Measurements from ENCODE around the gene PIK3CA. TPM values are rescaled to one million over a fixed set of nuclear protein-coding genes. Genes with fewer than 3 reads are reported as not detected.
A peak's percentile ranks its signal among the peaks of the same experiment; 100 is the strongest.
"Not testable (repeated sequence)": the region's sequence is repeated elsewhere in the genome, so short reads cannot be mapped to it uniquely, and the experiment has no call there.

Gene PIK3CA
- total RNA-seq: 27.3 TPM
- polyA plus RNA-seq: 14.1 TPM
- long read RNA-seq, donor 1, full-length matches to known transcripts: 1 of 1 reads
- long read RNA-seq, donor 1, partial matches to known transcripts: 0 of 1 reads
- long read RNA-seq, donor 1, other reads (novel, unspliced or antisense): 0 of 1 reads
- long read RNA-seq, donor 2: 0 reads
- long read RNA-seq, donor 3, full-length matches to known transcripts: 1 of 16 reads
- long read RNA-seq, donor 3, partial matches to known transcripts: 15 of 16 reads
- long read RNA-seq, donor 3, other reads (novel, unspliced or antisense): 0 of 16 reads
- long read RNA-seq, donor 4, full-length matches to known transcripts: 3 of 3 reads
- long read RNA-seq, donor 4, partial matches to known transcripts: 0 of 3 reads
- long read RNA-seq, donor 4, other reads (novel, unspliced or antisense): 0 of 3 reads
- long read RNA-seq, donor 5, full-length matches to known transcripts: 4 of 4 reads
- long read RNA-seq, donor 5, partial matches to known transcripts: 0 of 4 reads
- long read RNA-seq, donor 5, other reads (novel, unspliced or antisense): 0 of 4 reads
- long read RNA-seq, donor 6, full-length matches to known transcripts: 4 of 4 reads
- long read RNA-seq, donor 6, partial matches to known transcripts: 0 of 4 reads
- long read RNA-seq, donor 6, other reads (novel, unspliced or antisense): 0 of 4 reads
- long read RNA-seq, donor 7, full-length matches to known transcripts: 3 of 3 reads
- long read RNA-seq, donor 7, partial matches to known transcripts: 0 of 3 reads
- long read RNA-seq, donor 7, other reads (novel, unspliced or antisense): 0 of 3 reads
- long read RNA-seq, donor 8, full-length matches to known transcripts: 2 of 2 reads
- long read RNA-seq, donor 8, partial matches to known transcripts: 0 of 2 reads
- long read RNA-seq, donor 8, other reads (novel, unspliced or antisense): 0 of 2 reads
- long read RNA-seq, donor 9: 0 reads
- long read RNA-seq, donor 10, full-length matches to known transcripts: 3 of 3 reads
- long read RNA-seq, donor 10, partial matches to known transcripts: 0 of 3 reads
- long read RNA-seq, donor 10, other reads (novel, unspliced or antisense): 0 of 3 reads

- H3K36me3 ChIP-seq (ENCODE audit: control insufficient read depth in 2 of 2, insufficient read depth in 2 of 2, low read length in 1 of 2): no peaks in the 10 kb centered on the region
- no peaks in the 10 kb centered on the region for H3K27me3 ChIP-seq (ENCODE audit: control insufficient read depth in 2 of 2, insufficient read depth in 1 of 2, low read length in 1 of 2)
- peak within 1 kb of the TSS; percentile 99 for H3K27ac ChIP-seq (ENCODE audit: low read depth in 1 of 2, low read length in 1 of 2)
- H3K9me3 ChIP-seq (ENCODE audit: control insufficient read depth in 2 of 2, insufficient read depth in 1 of 2, low read length in 1 of 2): no peaks in the 10 kb centered on the region
- H3K4me1 ChIP-seq (ENCODE audit: control insufficient read depth in 2 of 2, insufficient read depth in 2 of 2, low read length in 2 of 2): peaks cover 8 to 9% of the 10 kb centered on the region in 2 donors
- under 1% methylated on average over 67 of the region's 67 CpGs for WGBS
- peak within 1 kb of the TSS; percentile 75 to 79 for H3K4me3 ChIP-seq (ENCODE audit: low read length in 2 of 2)
- peak; percentile 89 to 99 (median 97) for DNase-seq (ENCODE audit: low read depth in 6 of 9, low spot score in 9 of 9)
Observed at GRCh38 chr3:179147873-179148615, at the start of gene PIK3CA. Gene PIK3CA (plus strand): TSS chr3:179148357. CDS start chr3:179198826, 50,469 bp downstream.

- no peak overlapping the region for H3K4me3 ChIP-seq (ENCODE audit: low read length in 2 of 2)
- H3K27me3 ChIP-seq (ENCODE audit: control insufficient read depth in 2 of 2, insufficient read depth in 1 of 2, low read length in 1 of 2): no peaks in the 10 kb centered on the region
- WGBS: 98% methylated on average over 7 of the region's 7 CpGs
- no peak overlapping the region for H3K27ac ChIP-seq (ENCODE audit: low read depth in 1 of 2, low read length in 1 of 2)
- H3K36me3 ChIP-seq (ENCODE audit: control insufficient read depth in 2 of 2, insufficient read depth in 2 of 2, low read length in 1 of 2): no peaks in the 10 kb centered on the region
- H3K9me3 ChIP-seq (ENCODE audit: control insufficient read depth in 2 of 2, insufficient read depth in 1 of 2, low read length in 1 of 2): no peaks in the 10 kb centered on the region
- no peaks in the 10 kb centered on the region for H3K4me1 ChIP-seq (ENCODE audit: control insufficient read depth in 2 of 2, insufficient read depth in 2 of 2, low read length in 2 of 2)
- DNase-seq (ENCODE audit: low read depth in 6 of 9, low spot score in 9 of 9): no peak
Observed at GRCh38 chr3:179098388-179099077, 49.6 kb upstream of the PIK3CA start.

- H3K27me3 ChIP-seq (ENCODE audit: control insufficient read depth in 2 of 2, insufficient read depth in 1 of 2, low read length in 1 of 2): no peaks in the 10 kb centered on the region
- H3K4me1 ChIP-seq (ENCODE audit: control insufficient read depth in 2 of 2, insufficient read depth in 2 of 2, low read length in 2 of 2): no peaks in the 10 kb centered on the region
- no peaks in the 10 kb centered on the region for H3K36me3 ChIP-seq (ENCODE audit: control insufficient read depth in 2 of 2, insufficient read depth in 2 of 2, low read length in 1 of 2)
- no peak overlapping the region for H3K27ac ChIP-seq (ENCODE audit: low read depth in 1 of 2, low read length in 1 of 2)
- H3K9me3 ChIP-seq (ENCODE audit: control insufficient read depth in 2 of 2, insufficient read depth in 1 of 2, low read length in 1 of 2): no peaks in the 10 kb centered on the region
- H3K4me3 ChIP-seq (ENCODE audit: low read length in 2 of 2): no peak overlapping the region
- DNase-seq (ENCODE audit: low read depth in 6 of 9, low spot score in 9 of 9): no peak
Observed at GRCh38 chr3:179100652-179101051, 47.5 kb upstream of the PIK3CA start.

GRCh38 chr3:179105881-179106280 lies 42.3 kb upstream of the PIK3CA start:
- Histone ChIP-seq H3K4me3 (ENCODE audit: low read length in 2 of 2) (no peak overlapping the region), H3K27me3 (ENCODE audit: control insufficient read depth in 2 of 2, insufficient read depth in 1 of 2, low read length in 1 of 2) (no peaks in the 10 kb centered on the region), H3K27ac (ENCODE audit: low read depth in 1 of 2, low read length in 1 of 2) (no peak overlapping the region), H3K9me3 (ENCODE audit: control insufficient read depth in 2 of 2, insufficient read depth in 1 of 2, low read length in 1 of 2) (no peaks in the 10 kb centered on the region), H3K4me1 (ENCODE audit: control insufficient read depth in 2 of 2, insufficient read depth in 2 of 2, low read length in 2 of 2) (no peaks in the 10 kb centered on the region), H3K36me3 (ENCODE audit: control insufficient read depth in 2 of 2, insufficient read depth in 2 of 2, low read length in 1 of 2) (no peaks in the 10 kb centered on the region)
- 66% methylated on average over 1 of the region's 1 CpG for WGBS
- no peak for DNase-seq (ENCODE audit: low read depth in 6 of 9, low spot score in 9 of 9)

GRCh38 chr3:179107617-179108016 lies 40.5 kb upstream of the PIK3CA start:
- Histone ChIP-seq H3K27ac (ENCODE audit: low read depth in 1 of 2, low read length in 1 of 2) (no peak overlapping the region), H3K27me3 (ENCODE audit: control insufficient read depth in 2 of 2, insufficient read depth in 1 of 2, low read length in 1 of 2) (no peaks in the 10 kb centered on the region), H3K4me1 (ENCODE audit: control insufficient read depth in 2 of 2, insufficient read depth in 2 of 2, low read length in 2 of 2) (no peaks in the 10 kb centered on the region), H3K9me3 (ENCODE audit: control insufficient read depth in 2 of 2, insufficient read depth in 1 of 2, low read length in 1 of 2) (no peaks in the 10 kb centered on the region), H3K4me3 (ENCODE audit: low read length in 2 of 2) (no peak overlapping the region), H3K36me3 (ENCODE audit: control insufficient read depth in 2 of 2, insufficient read depth in 2 of 2, low read length in 1 of 2) (no peaks in the 10 kb centered on the region)
- 98% methylated on average over 3 of the region's 3 CpGs for WGBS
- DNase-seq (ENCODE audit: low read depth in 6 of 9, low spot score in 9 of 9): no peak

- DNase-seq (ENCODE audit: low read depth in 6 of 9, low spot score in 9 of 9): no peak
- Histone ChIP-seq H3K27ac (ENCODE audit: low read depth in 1 of 2, low read length in 1 of 2) (no peak overlapping the region), H3K27me3 (ENCODE audit: control insufficient read depth in 2 of 2, insufficient read depth in 1 of 2, low read length in 1 of 2) (no peaks in the 10 kb centered on the region), H3K9me3 (ENCODE audit: control insufficient read depth in 2 of 2, insufficient read depth in 1 of 2, low read length in 1 of 2) (no peaks in the 10 kb centered on the region), H3K36me3 (ENCODE audit: control insufficient read depth in 2 of 2, insufficient read depth in 2 of 2, low read length in 1 of 2) (no peaks in the 10 kb centered on the region), H3K4me3 (ENCODE audit: low read length in 2 of 2) (no peak overlapping the region), H3K4me1 (ENCODE audit: control insufficient read depth in 2 of 2, insufficient read depth in 2 of 2, low read length in 2 of 2) (no peaks in the 10 kb centered on the region)
- 97% methylated on average over 1 of the region's 1 CpG for WGBS
Observed at GRCh38 chr3:179108086-179108485, 40.1 kb upstream of the PIK3CA start.

GRCh38 chr3:179113903-179114302 lies 34.3 kb upstream of the PIK3CA start:
- no peaks in the 10 kb centered on the region for H3K27me3 ChIP-seq (ENCODE audit: control insufficient read depth in 2 of 2, insufficient read depth in 1 of 2, low read length in 1 of 2)
- H3K36me3 ChIP-seq (ENCODE audit: control insufficient read depth in 2 of 2, insufficient read depth in 2 of 2, low read length in 1 of 2): no peaks in the 10 kb centered on the region
- H3K4me1 ChIP-seq (ENCODE audit: control insufficient read depth in 2 of 2, insufficient read depth in 2 of 2, low read length in 2 of 2): no peaks in the 10 kb centered on the region
- DNase-seq (ENCODE audit: low read depth in 6 of 9, low spot score in 9 of 9): no peak
- 88% methylated on average over 2 of the region's 2 CpGs for WGBS
- no peak overlapping the region for H3K27ac ChIP-seq (ENCODE audit: low read depth in 1 of 2, low read length in 1 of 2)
- H3K4me3 ChIP-seq (ENCODE audit: low read length in 2 of 2): no peak overlapping the region
- H3K9me3 ChIP-seq (ENCODE audit: control insufficient read depth in 2 of 2, insufficient read depth in 1 of 2, low read length in 1 of 2): no peaks in the 10 kb centered on the region

- not testable (repeated sequence) for H3K27me3 ChIP-seq (ENCODE audit: control insufficient read depth in 2 of 2, insufficient read depth in 1 of 2, low read length in 1 of 2); H3K4me1 ChIP-seq (ENCODE audit: control insufficient read depth in 2 of 2, insufficient read depth in 2 of 2, low read length in 2 of 2); H3K36me3 ChIP-seq (ENCODE audit: control insufficient read depth in 2 of 2, insufficient read depth in 2 of 2, low read length in 1 of 2); H3K27ac ChIP-seq (ENCODE audit: low read depth in 1 of 2, low read length in 1 of 2); H3K4me3 ChIP-seq (ENCODE audit: low read length in 2 of 2); DNase-seq (ENCODE audit: low read depth in 6 of 9, low spot score in 9 of 9); H3K9me3 ChIP-seq (ENCODE audit: control insufficient read depth in 2 of 2, insufficient read depth in 1 of 2, low read length in 1 of 2)
- WGBS: 79% methylated on average over 1 of the region's 1 CpG
Observed at GRCh38 chr3:179115444-179115843, 32.7 kb upstream of the PIK3CA start.
